Body of pancreas (tissue), 4 donors: ENCODE measurements around the gene NRIP1. TPM values are rescaled to one million over a fixed set of nuclear protein-coding genes. Genes with fewer than 3 reads are reported as not detected.

ENCODE experiments used
- ATAC-seq: fragments of 150-250 bp; one replicate; pipeline ENCODE4 v1.9.1; 2016
- DNase-seq, 4 donors: peaks; one replicate each; pipeline ENCODE4 v3.0.0-alpha.2; 2019
- H3K27ac ChIP-seq, 4 donors: fragments of 200-600 bp; sonication (generic); 1 replicate in 3 of 4; 2 replicates in 1 of 4; pipeline versions ENCODE4 v1.5.1 to v1.6.1; 2016 to 2019; ENCODE audit warnings: mild to moderate bottlenecking in 1 of 4, mixed read lengths in 1 of 4, moderate library complexity in 1 of 4
- H3K27me3 ChIP-seq, 2 donors: fragments of 200-600 bp; sonication (generic); one replicate each; pipeline ENCODE4 v1.6.0; 2016; ENCODE audit warnings: mild to moderate bottlenecking in 1 of 2
- H3K36me3 ChIP-seq, 2 donors: fragments of 200-600 bp; sonication (generic); replicated peaks in 1 of 2; 2 replicates each; pipeline ENCODE4 v1.5.1; 2016; ENCODE audit warnings: low read depth in 2 of 2; ENCODE audit not compliant: insufficient read depth in 1 of 2
- H3K4me1 ChIP-seq: fragments of 200-600 bp; sonication (generic); one replicate; pipeline ENCODE4 v1.6.0; 2016
- H3K4me3 ChIP-seq, 2 donors: fragments of 200-600 bp; sonication (generic); 1 replicate in 1 of 2; 2 replicates in 1 of 2; pipeline ENCODE4 v1.5.1; 2016 to 2019
- H3K9me3 ChIP-seq, 3 donors: fragments of 200-600 bp; sonication (generic); 1 replicate in 2 of 3; 2 replicates in 1 of 3; pipeline ENCODE4 v1.5.1; 2016
- CTCF ChIP-seq, 7 experiments: fragments of 450-650 bp in 4 of 7; fragments of 200-600 bp in 3 of 7; sonication (generic) in 3 of 7; IDR thresholded peaks; one replicate each; pipeline ENCODE4 v1.5.1; 2016 to 2019; ENCODE audit warnings: antibody characterized with exemption in 7 of 7
- POLR2A ChIP-seq, 3 donors: fragments of 450-650 bp; IDR thresholded peaks; one replicate each; pipeline ENCODE4 v1.6.1; 2016; ENCODE audit warnings: antibody characterized with exemption in 3 of 3, mild to moderate bottlenecking in 2 of 3
- WGBS, 2 donors: methylation state at CpG; one replicate each; pipeline ENCODE4 v1.1.5; 2017; 5-methylcytosine and 5-hydroxymethylcytosine counted together
- intact Hi-C: fragments of 100-400 bp; cut with DNase I; formaldehyde crosslinking; loops from one replicate; pipeline ENCODE4 v1.15.1; 2023
- total RNA-seq, 2 donors: library from RNA; depleted of rRNA; stranded (reverse); fragments of >200 nt; gene quantifications; one replicate each; pipeline ENCODE4 v1.1.0, GENCODE V29; 2016

Gene NRIP1
- total RNA-seq, 2 donors from 2014 or later = 18.5 to 27.8 TPM

- DNase-seq = no peak
- ATAC-seq = no peak
- no peak overlapping the region for H3K27ac ChIP-seq
- H3K36me3 ChIP-seq = no peaks in the 10 kb centered on the region
- peaks cover 13% of the 10 kb centered on the region for H3K4me1 ChIP-seq
- TF ChIP-seq CTCF (IDR thresholded peaks at IDR 0.05) (no peak), POLR2A (IDR thresholded peaks at IDR 0.05) (no peak)
- WGBS, 2 donors = 80 to 90% methylated on average over 4 of the region's 4 CpGs
- intact Hi-C loops = no loop called here
- H3K9me3 ChIP-seq = no peaks in the 10 kb centered on the region
- H3K4me3 ChIP-seq = no peak overlapping the region
- H3K27me3 ChIP-seq = no peaks in the 10 kb centered on the region
Observed at GRCh38 chr21:15094706-15095105, 29.9 kb upstream of the NRIP1 start.

- H3K4me1 ChIP-seq = peaks cover 13% of the 10 kb centered on the region
- intact Hi-C loops = no loop called here
- H3K36me3 ChIP-seq = no peaks in the 10 kb centered on the region
- H3K27ac ChIP-seq = no peak overlapping the region
- no peak for TF ChIP-seq CTCF (IDR thresholded peaks at IDR 0.05)
- no peak for TF ChIP-seq POLR2A (IDR thresholded peaks at IDR 0.05)
- DNase-seq (no peak), ATAC-seq (no peak)
- H3K27me3 ChIP-seq = no peaks in the 10 kb centered on the region
- WGBS, 2 donors = 82 to 92% methylated on average over 1 of the region's 1 CpG
- no peak overlapping the region for H3K4me3 ChIP-seq
- H3K9me3 ChIP-seq = no peaks in the 10 kb centered on the region
Observed at GRCh38 chr21:15093216-15093615, 28.4 kb upstream of the NRIP1 start.

- H3K4me3 ChIP-seq = no peak overlapping the region
- DNase-seq = no peak
- TF ChIP-seq CTCF (IDR thresholded peaks at IDR 0.05) (no peak), POLR2A (IDR thresholded peaks at IDR 0.05) (no peak)
- 92 to 97% methylated on average over 2 of the region's 2 CpGs for whole genome bisulfite sequencing, 2 donors
- no peaks in the 10 kb centered on the region for H3K27me3 ChIP-seq
- H3K36me3 ChIP-seq = no peaks in the 10 kb centered on the region
- peaks cover 13% of the 10 kb centered on the region for H3K4me1 ChIP-seq
- no peak for ATAC-seq
- intact Hi-C loops = no loop called here
- no peak overlapping the region for H3K27ac ChIP-seq
- H3K9me3 ChIP-seq = no peaks in the 10 kb centered on the region
Observed at GRCh38 chr21:15092745-15093144, 27.9 kb upstream of the NRIP1 start.

- H3K4me3 ChIP-seq = no peak overlapping the region
- H3K9me3 ChIP-seq = no peaks in the 10 kb centered on the region
- H3K4me1 ChIP-seq = no peaks in the 10 kb centered on the region
- ATAC-seq = no peak
- TF ChIP-seq CTCF (IDR thresholded peaks at IDR 0.05) (no peak), POLR2A (IDR thresholded peaks at IDR 0.05) (no peak)
- 87 to 93% methylated on average over 1 of the region's 1 CpG for WGBS, 2 donors
- H3K27ac ChIP-seq = no peak overlapping the region
- H3K36me3 ChIP-seq = no peaks in the 10 kb centered on the region
- H3K27me3 ChIP-seq = no peaks in the 10 kb centered on the region
- no peak for DNase-seq
- intact Hi-C loops = no loop called here
Observed at GRCh38 chr21:15090390-15090789, 25.6 kb upstream of the NRIP1 start.

GRCh38 chr21:15088488-15088887 lies 23.7 kb upstream of the NRIP1 start:
- WGBS, 2 donors = 90 to 92% methylated on average over 1 of the region's 1 CpG
- ATAC-seq (no peak), DNase-seq (no peak)
- Histone ChIP-seq H3K36me3 (no peaks in the 10 kb centered on the region), H3K27me3 (no peaks in the 10 kb centered on the region), H3K4me1 (peaks cover 13% of the 10 kb centered on the region), H3K9me3 (no peaks in the 10 kb centered on the region), H3K27ac (no peak overlapping the region), H3K4me3 (no peak overlapping the region)
- intact Hi-C loops = no loop called here
- TF ChIP-seq CTCF (IDR thresholded peaks at IDR 0.05) = no peak
- no peak for TF ChIP-seq POLR2A (IDR thresholded peaks at IDR 0.05)
